ENCODE measurements around the gene PI4KA.
A peak's percentile ranks its signal among the peaks of the same experiment; 100 is the strongest.

Gene PI4KA

GRCh38 chr22:20881869-20882815 lies 23.5 kb upstream of the PI4KA start:
- no peak for DNase-seq (ENCODE audit: low read depth)

- DNase-seq (ENCODE audit: low read depth), result no peak
These were observed 22.6 kb upstream of the PI4KA start for GRCh38 chr22:20881231-20881630.

- no peak for DNase-seq (ENCODE audit: low read depth)
These were observed 19.1 kb upstream of the PI4KA start for GRCh38 chr22:20877715-20878114.

GRCh38 chr22:20875296-20875695 lies 16.7 kb upstream of the PI4KA start:
- DNase-seq (ENCODE audit: low read depth), result no peak

- DNase-seq (ENCODE audit: low read depth), result no peak
These were observed 14.6 kb upstream of the PI4KA start for GRCh38 chr22:20873214-20873613.

GRCh38 chr22:20869234-20869633 lies 10.6 kb upstream of the PI4KA start:
- DNase-seq (ENCODE audit: low read depth), result no peak

- DNase-seq (ENCODE audit: low read depth), result no peak
These were observed 9.7 kb upstream of the PI4KA start for GRCh38 chr22:20868025-20868962.

GRCh38 chr22:20867179-20868024 lies 8.8 kb upstream of the PI4KA start:
- peak; percentile 71 for DNase-seq (ENCODE audit: low read depth)

GRCh38 chr22:20866736-20867135 lies 8.1 kb upstream of the PI4KA start:
- no peak for DNase-seq (ENCODE audit: low read depth)

GRCh38 chr22:20865875-20866445 lies 7.3 kb upstream of the PI4KA start:
- DNase-seq (ENCODE audit: low read depth), result no peak

- no peak for DNase-seq (ENCODE audit: low read depth)
These were observed 6.7 kb upstream of the PI4KA start for GRCh38 chr22:20865331-20865730.

- no peak for DNase-seq (ENCODE audit: low read depth)
These were observed 5.7 kb upstream of the PI4KA start for GRCh38 chr22:20864186-20864908.

- no peak for DNase-seq (ENCODE audit: low read depth)
These were observed 4.8 kb upstream of the PI4KA start for GRCh38 chr22:20863366-20863765.

GRCh38 chr22:20862540-20862939 lies 3.9 kb upstream of the PI4KA start:
- DNase-seq (ENCODE audit: low read depth), result no peak

GRCh38 chr22:20859615-20860014 lies 1.0 kb upstream of the PI4KA start:
- DNase-seq (ENCODE audit: low read depth), result no peak

- DNase-seq (ENCODE audit: low read depth), result peak; percentile 82
These were observed 585 bp downstream of the PI4KA start for GRCh38 chr22:20857838-20858614.

- DNase-seq (ENCODE audit: low read depth), result no peak
These were observed 1.4 kb downstream of the PI4KA start for GRCh38 chr22:20857247-20857643.

- no peak for DNase-seq (ENCODE audit: low read depth)
These were observed 5.4 kb downstream of the PI4KA start for GRCh38 chr22:20853236-20853660.

- no peak for DNase-seq (ENCODE audit: low read depth)
These were observed 6.1 kb downstream of the PI4KA start for GRCh38 chr22:20852503-20852902.

- no peak for DNase-seq (ENCODE audit: low read depth)
These were observed 6.5 kb downstream of the PI4KA start for GRCh38 chr22:20852076-20852475.
